CD4-positive, alpha-beta T cell treated with Interleukin-4 for 1 hour (primary cell): ENCODE data around the gene AMH.
A peak's percentile ranks its signal among the peaks of the same experiment; 100 is the strongest.
"Not testable (repeated sequence)": the region's sequence is repeated elsewhere in the genome, so short reads cannot be mapped to it uniquely, and the experiment has no call there.

Experiments used
- DNase-seq, 2 donors: peaks; one replicate each; pipeline ENCODE4 v3.0.0-alpha.2; 2020 to 2022

AMH gene

GRCh38 chr19:2249010-2249866 is at the start of gene AMH:
Gene AMH (plus strand): TSS chr19:2249323. CDS start chr19:2249333, 10 bp downstream.
- DNase-seq: no peak

GRCh38 chr19:2199861-2200623 is 49.1 kb upstream of the AMH start:
- DNase-seq: no peak

GRCh38 chr19:2200624-2201294 is 48.4 kb upstream of the AMH start:
- DNase-seq: not testable (repeated sequence)

DNA sequence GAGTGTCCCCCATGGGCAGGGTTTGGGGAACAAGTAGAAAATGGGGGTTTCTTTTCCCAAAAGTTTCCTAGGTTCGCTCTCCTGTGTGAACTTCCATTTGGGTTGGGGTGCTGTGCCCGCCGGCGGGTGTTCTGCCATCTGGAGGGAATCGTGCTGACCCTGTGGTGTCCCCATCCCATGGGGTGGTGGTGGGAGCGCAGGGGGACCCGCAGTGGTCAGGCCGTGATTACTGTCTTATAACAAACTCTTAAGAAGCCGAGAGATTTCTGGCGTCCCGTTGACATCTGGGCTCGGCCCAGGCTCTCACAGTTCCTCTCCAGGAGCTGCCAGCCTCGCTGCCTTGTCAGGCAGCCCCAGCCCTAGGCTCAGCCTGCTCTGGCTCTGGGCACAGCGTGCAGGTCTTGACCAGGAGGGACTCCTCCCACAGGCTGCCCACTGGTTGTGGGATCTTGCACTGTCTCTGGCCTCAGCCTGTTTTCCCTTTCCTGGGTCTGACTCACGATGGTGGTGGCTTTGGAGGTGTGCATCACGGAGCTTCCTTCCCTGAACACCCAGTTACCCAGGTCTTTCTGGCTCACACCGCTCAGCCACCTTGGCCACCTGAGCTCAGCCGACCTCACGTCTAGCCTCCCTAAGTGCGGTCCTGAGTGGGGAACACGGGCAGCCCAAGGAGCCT is 47.5 kb upstream of the AMH start:
- no peak for DNase-seq

GRCh38 chr19:2202366-2202765 is 46.8 kb upstream of the AMH start:
- DNase-seq: no peak

GRCh38 chr19:2207008-2207407 is 42.1 kb upstream of the AMH start:
- no peak for DNase-seq

GRCh38 chr19:2207991-2208860 is 40.9 kb upstream of the AMH start:
- DNase-seq: peak; percentile 18 to 27

- DNase-seq: no peak
Measured at GRCh38 chr19:2208975-2209374, 40.1 kb upstream of the AMH start.

GRCh38 chr19:2209408-2209807 is 39.7 kb upstream of the AMH start:
- DNase-seq: no peak

DNA sequence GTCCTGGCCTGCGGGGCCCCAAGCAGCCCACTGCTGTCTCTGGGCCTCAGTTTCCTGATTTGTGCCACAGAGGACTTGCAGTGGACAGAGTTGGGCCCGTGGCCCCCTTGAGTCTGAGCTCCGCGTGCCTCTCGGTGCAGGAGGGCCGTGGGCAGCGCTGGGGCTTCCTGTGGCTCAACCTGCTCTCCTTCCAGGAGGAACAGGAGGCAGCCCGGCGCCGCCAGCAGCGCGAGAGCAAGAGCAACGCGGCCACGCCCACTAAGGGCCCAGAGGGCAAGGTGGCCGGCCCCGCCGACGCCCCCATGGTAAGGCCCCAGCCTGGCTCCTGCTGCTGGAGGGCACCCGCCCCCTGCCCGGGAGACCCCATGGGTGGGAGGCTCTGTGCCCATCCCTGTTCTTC is 38.9 kb upstream of the AMH start:
- no peak for DNase-seq

DNA sequence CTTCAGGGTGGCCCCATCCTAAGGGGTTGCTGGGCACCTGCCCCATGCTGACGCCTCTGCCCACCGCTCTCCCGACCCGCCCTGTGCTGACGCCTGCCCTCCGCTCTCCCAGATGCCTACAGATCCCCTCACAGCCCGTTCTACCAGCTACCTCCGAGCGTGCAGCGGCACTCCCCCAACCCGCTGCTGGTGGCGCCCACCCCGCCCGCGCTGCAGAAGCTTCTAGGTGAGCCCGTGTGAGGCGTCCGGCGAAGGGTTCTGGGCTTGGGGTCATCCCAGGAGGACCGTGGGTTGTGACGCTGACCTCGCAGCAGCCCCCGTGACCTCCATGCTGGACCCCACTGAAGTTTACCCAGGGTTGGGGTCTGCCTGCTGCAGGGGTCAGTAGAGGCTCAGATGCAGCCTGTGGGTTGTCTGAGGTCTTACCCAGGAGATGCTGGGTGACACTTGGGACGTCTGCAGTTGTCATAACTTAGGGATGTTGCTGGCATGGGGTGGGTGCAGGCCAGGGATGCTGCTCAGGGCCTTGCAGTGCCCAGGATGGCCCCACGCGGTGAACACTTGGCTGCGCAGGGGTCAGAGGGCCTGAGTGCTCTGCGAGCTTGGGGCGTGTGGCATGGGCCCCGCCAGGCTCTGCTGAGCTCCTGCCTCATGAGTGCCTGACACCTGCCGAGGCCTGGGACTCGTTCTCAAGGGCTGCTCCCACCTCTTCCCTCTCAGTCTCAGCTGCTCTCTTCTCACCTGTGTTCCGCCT is 38.0 kb upstream of the AMH start:
- DNase-seq: no peak

GRCh38 chr19:2212861-2213711 is 36.0 kb upstream of the AMH start:
- DNase-seq: no peak

DNA sequence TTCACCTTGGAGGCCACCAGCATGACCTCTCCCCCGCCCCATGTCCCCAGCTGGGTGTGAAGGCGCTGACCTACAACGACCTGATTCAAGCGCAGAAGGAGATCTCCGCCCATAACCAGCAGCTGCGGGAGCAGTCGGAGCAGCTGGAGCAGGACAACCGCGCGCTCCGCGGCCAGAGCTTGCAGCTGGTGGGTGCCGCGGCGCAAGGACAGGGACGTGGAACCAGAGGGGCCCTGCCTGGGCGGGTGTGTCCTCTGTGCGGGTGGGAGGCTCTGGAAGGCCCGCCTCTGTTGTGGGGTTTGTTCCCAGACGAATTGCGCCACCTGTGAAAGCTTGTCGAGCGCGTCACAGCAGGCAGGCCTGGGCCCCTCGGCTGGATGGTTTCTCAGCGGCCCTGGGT is 35.3 kb upstream of the AMH start:
- DNase-seq: no peak

- DNase-seq: no peak
Measured at GRCh38 chr19:2214251-2214650, 34.9 kb upstream of the AMH start.

DNA sequence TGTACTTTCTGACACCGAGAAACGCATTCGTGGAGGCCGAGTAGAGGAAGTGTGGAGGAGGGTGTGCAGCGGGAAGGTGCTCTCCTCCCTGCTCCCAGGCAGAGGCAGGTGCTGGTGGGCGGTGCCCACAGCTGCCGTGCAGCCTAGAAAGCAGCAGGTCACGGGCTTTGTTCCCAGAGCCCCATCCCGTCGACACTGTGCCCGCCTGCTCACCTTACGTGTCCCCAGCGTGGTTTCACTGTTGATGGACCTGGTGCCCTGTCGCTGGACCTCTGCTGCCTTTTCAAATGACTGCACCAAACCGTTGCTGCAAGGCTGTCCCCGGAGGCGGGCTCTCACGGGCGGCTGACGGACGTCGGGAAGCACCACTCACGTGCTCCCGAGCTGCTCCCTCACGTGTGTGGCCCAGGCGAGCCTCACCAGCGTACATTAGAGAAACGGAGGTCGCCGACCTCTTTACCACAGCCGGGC is 33.8 kb upstream of the AMH start:
- peak in 1 of 2 donors; percentile 46 for DNase-seq

DNA sequence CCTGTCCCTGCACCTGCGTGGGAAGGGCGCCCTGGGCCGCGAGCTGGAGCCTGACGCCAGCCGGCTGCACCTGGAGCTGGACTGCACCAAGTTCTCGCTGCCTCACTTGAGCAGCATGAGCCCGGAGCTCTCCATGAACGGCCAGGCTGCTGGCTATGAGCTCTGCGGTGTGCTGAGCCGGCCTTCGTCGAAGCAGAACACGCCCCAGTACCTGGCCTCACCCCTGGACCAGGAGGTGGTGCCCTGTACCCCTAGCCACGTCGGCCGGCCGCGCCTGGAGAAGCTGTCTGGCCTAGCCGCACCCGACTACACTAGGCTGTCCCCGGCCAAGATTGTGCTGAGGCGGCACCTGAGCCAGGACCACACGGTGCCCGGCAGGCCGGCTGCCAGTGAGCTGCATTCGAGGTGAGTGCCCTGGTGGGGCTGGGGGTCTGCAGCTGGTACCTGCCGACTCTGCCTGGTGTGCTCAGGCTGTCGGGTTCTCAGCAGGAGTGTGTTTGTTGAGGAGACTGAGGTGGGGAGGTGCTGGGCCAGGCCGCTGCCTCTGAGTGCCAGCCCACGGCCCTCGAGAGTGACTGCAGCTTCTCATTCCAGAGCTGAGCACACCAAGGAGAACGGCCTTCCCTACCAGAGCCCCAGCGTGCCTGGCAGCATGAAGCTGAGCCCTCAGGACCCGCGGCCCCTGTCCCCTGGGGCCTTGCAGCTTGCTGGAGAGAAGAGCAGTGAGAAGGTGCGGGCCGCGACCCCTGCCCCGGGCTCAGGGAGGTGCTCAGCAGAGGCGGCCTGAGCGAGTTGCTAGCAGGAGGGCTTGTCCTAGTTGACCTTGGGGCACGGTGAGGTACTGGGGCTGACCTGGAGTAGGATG is 32.5 kb upstream of the AMH start:
- DNase-seq: no peak

DNA sequence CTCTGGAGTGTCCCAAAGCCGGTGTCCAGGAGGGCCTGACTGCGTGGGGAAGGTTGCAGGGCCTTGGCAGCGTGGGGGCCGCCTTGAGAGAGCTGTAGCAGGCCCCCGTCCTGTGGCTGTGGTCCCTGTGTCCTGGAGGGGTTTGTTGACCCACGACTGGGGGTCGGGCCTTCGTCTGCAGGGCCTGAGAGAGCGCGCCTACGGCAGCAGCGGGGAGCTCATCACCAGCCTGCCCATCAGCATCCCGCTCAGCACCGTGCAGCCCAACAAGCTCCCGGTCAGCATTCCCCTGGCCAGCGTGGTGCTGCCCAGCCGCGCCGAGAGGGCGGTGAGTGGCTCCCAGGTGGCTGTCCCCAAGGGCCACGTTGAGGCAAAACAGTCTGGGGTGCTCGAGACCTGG is 31.5 kb upstream of the AMH start:
- no peak for DNase-seq

GRCh38 chr19:2219726-2220125 is 29.4 kb upstream of the AMH start:
- no peak for DNase-seq

DNA sequence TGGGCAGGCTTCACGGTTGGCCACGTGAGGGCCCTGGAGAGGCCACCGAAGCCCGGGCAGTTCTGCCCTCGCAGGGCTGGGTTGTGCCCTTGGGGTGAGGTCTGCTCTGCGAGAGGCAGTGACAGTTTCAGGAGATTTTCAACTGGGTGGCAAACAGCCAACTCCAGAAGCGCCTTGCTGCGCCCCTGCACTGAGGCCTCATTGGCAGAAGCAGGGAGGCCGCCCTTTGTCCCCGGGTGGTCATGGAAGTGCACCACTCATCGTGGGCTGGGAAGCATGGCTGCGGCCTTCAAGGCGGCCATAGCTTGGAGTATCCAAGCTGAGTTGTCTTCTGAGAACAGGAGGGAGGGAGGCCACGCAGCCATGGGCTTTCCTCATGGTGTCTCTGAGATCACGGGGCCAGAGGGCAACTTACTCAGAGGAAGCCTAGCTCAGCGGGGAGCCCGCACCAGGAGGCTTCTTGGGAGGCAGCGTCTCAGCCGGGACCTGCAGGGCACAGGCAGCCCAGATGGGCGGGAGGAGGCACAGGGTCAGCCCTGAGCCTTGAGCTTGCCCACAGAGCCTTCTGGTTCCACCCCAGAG is 27.8 kb upstream of the AMH start:
- no peak for DNase-seq
